ENCODE data around the gene TYMP. TPM values are rescaled to one million over a fixed set of nuclear protein-coding genes. Genes with fewer than 3 reads are reported as not detected.
A peak's percentile ranks its signal among the peaks of the same experiment; 100 is the strongest.

The TYMP gene
- total RNA-seq, 1 donor from 2014 or later = 56.6 TPM

DNA sequence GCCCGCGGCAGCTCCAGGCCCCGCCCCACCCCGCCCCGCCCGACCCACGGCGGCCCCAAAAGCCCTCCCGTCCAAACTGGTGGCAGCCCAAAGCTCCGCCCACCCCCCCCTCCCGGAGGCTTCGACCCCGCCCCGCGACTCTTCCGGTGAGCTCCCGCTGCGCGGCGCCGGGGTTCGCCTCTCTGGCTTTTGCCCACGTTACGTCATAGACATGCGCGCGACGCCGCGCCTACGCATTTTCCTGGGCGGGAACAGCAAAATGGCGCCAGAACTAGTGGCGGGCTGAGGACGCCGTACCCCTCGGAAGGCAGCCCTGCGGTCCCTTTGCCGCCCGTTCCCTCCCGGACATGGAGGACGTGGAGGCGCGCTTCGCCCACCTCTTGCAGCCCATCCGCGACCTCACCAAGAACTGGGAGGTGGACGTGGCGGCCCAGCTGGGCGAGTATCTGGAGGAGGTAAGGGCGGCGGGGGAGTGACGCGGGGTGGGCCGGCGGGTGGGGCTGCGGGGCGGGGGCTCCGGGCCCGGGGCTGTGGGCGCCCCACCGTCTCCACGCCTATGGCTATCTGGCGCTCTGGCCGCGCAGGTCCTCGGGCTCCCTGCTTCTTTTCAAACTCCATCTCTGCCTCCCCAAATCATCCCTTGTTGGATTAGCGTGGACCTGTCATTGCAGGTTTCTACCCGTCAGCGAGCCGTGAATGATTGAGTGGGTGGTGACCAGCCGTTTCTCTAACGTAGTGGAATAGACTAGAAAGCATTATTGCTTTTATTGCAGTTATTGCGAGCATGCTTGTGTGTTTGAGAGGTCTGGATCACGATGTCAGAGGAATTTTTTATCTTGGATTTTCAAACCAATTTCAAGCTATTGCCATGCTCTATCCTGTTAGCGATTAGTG is 21.6 kb downstream of the TYMP start, which contains the start of gene NCAPH2:
NCAPH2 (plus strand) TSS at position 234 of the 894 bp plus-strand sequence; CDS start at position 348, 114 bp downstream.
- no peaks in the 10 kb centered on the region for H3K27me3 ChIP-seq (ENCODE audit: control insufficient read depth, insufficient read depth, low read length)
- peak; percentile 86 for DNase-seq (ENCODE audit: low read depth)
- TF ChIP-seq, protein P1, sequence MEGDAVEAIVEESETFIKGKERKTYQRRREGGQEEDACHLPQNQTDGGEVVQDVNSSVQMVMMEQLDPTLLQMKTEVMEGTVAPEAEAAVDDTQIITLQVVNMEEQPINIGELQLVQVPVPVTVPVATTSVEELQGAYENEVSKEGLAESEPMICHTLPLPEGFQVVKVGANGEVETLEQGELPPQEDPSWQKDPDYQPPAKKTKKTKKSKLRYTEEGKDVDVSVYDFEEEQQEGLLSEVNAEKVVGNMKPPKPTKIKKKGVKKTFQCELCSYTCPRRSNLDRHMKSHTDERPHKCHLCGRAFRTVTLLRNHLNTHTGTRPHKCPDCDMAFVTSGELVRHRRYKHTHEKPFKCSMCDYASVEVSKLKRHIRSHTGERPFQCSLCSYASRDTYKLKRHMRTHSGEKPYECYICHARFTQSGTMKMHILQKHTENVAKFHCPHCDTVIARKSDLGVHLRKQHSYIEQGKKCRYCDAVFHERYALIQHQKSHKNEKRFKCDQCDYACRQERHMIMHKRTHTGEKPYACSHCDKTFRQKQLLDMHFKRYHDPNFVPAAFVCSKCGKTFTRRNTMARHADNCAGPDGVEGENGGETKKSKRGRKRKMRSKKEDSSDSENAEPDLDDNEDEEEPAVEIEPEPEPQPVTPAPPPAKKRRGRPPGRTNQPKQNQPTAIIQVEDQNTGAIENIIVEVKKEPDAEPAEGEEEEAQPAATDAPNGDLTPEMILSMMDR (IDR thresholded peaks at IDR 0.05; ENCODE audit: insufficient read depth, low read length, severe bottlenecking) = peak; percentile 15
- peak within 1 kb of the TSS; percentile 97 for H3K4me3 ChIP-seq (ENCODE audit: low read depth, low read length)
- FAIRE-seq = no peak
- H3K36me3 ChIP-seq (ENCODE audit: control insufficient read depth, insufficient read depth, low read length) = peaks cover 13% of the 10 kb centered on the region

DNA sequence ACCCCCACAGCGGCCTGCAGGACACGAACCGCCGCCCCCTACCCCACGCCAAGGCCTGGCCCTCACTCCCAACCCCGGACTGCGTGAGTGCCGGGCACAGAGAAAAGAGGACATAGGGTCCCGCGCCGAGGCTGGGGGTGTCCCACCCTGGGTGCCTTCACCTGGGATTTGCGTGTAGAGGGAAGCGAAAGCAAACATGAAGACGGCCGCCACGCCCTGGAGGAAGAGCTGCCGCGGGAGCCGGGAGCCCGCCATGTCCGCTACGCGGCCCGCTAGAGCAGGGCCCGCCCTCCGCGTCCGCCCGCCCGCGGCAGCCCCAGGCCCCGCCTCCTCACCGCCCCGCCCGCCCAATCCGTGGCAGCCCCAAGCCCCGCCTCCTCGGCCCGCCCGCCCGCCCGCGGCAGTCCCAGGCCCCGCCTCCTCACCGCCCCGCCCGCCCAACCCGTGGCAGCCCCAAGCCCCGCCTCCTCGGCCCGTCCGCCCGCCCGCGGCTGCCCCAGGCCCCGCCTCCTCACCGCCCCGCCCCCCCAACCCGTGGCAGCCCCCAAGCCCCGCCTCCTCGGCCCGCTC is 22.3 kb downstream of the TYMP start, which contains the start of gene LMF2:
LMF2 (minus strand) TSS at position 282 of the 570 bp plus-strand sequence; CDS start at position 255, 27 bp downstream.
- TF ChIP-seq, protein P1 (IDR thresholded peaks at IDR 0.05; ENCODE audit: insufficient read depth, low read length, severe bottlenecking) = no peak
- FAIRE-seq (no peak), DNase-seq (ENCODE audit: low read depth) (peak; percentile 42)
- Histone ChIP-seq H3K36me3 (ENCODE audit: control insufficient read depth, insufficient read depth, low read length) (peaks cover 15% of the 10 kb centered on the region), H3K27me3 (ENCODE audit: control insufficient read depth, insufficient read depth, low read length) (no peaks in the 10 kb centered on the region), H3K4me3 (ENCODE audit: low read depth, low read length) (peak within 1 kb of the TSS; percentile 97)

- DNase-seq (ENCODE audit: low read depth) = peak; percentile 28
- TF ChIP-seq, protein P1 (IDR thresholded peaks at IDR 0.05; ENCODE audit: insufficient read depth, low read length, severe bottlenecking) = no peak
- H3K36me3 ChIP-seq (ENCODE audit: control insufficient read depth, insufficient read depth, low read length) = peaks cover 15% of the 10 kb centered on the region
- peak overlapping the region; percentile 97 for H3K4me3 ChIP-seq (ENCODE audit: low read depth, low read length)
- H3K27me3 ChIP-seq (ENCODE audit: control insufficient read depth, insufficient read depth, low read length) = no peaks in the 10 kb centered on the region
- no peak for FAIRE-seq
Measured at GRCh38 chr22:50506611-50507420, 23.0 kb downstream of the TYMP start.

- DNase-seq (ENCODE audit: low read depth) (no peak), FAIRE-seq (no peak)
- Histone ChIP-seq H3K4me3 (ENCODE audit: low read depth, low read length) (no peak overlapping the region), H3K36me3 (ENCODE audit: control insufficient read depth, insufficient read depth, low read length) (peaks cover 15% of the 10 kb centered on the region), H3K27me3 (ENCODE audit: control insufficient read depth, insufficient read depth, low read length) (no peaks in the 10 kb centered on the region)
- TF ChIP-seq, protein P1 (IDR thresholded peaks at IDR 0.05; ENCODE audit: insufficient read depth, low read length, severe bottlenecking) = no peak
Measured at GRCh38 chr22:50505776-50506610, 23.8 kb downstream of the TYMP start.

GRCh38 chr22:50505276-50505775 is 24.5 kb downstream of the TYMP start:
- no peaks in the 10 kb centered on the region for H3K27me3 ChIP-seq (ENCODE audit: control insufficient read depth, insufficient read depth, low read length)
- H3K4me3 ChIP-seq (ENCODE audit: low read depth, low read length) = no peak overlapping the region
- TF ChIP-seq, protein P1 (IDR thresholded peaks at IDR 0.05; ENCODE audit: insufficient read depth, low read length, severe bottlenecking) = no peak
- DNase-seq (ENCODE audit: low read depth) (no peak), FAIRE-seq (no peak)
- peaks cover 15% of the 10 kb centered on the region for H3K36me3 ChIP-seq (ENCODE audit: control insufficient read depth, insufficient read depth, low read length)

Data from bronchial epithelial cell (primary cell).